ENCODE measurements around the gene PRKRIP1.
"Not testable (repeated sequence)": the region's sequence is repeated elsewhere in the genome, so short reads cannot be mapped to it uniquely, and the experiment has no call there.

Gene PRKRIP1, protein sequence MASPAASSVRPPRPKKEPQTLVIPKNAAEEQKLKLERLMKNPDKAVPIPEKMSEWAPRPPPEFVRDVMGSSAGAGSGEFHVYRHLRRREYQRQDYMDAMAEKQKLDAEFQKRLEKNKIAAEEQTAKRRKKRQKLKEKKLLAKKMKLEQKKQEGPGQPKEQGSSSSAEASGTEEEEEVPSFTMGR

DNA sequence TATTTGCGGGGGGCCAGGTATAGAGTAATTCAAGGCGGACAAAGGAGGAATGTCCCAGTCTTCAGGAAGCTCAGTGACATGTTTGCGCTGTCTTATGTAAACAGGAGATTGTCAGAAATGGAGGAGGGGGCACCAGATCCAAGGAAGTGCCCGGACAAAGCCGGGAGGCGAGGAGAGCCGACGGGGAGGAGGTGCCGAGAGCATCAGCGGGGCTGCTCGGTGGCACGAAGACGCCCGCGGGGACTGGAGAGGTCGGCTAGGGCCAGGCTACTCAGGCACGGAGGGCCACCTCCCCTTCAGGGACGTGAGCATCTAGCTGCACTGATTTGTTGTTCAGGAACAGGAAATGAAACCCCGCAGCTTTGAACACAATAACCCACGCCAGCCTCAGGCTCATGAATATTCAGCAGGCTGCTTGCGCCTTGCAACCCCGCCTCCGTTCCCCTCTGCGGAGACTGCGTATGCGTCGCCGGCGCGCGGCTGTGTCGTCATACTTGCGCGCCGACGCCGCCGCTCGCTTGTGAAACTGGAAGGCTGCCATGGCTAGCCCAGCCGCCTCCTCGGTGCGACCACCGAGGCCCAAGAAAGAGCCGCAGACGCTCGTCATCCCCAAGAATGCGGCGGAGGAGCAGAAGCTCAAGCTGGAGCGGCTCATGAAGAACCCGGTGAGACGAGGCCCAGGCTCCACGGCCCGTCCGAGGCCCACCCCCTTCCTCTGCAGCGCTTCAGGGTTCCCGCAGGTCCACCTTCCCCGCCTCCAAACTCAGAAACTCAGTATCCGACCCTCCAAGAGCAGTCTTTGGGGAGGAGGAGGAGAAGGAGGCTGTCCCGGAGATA is at the start of gene PRKRIP1:
Gene PRKRIP1, plus strand, starts transcription at position 491 of the 837 bp plus-strand sequence. Its CDS starts 49 bp downstream, at position 540.
- DNase-seq (ENCODE audit: low spot score) = peak; percentile 98

- DNase-seq (ENCODE audit: low spot score) = not testable (repeated sequence)
Measured at GRCh38 chr7:102346983-102347382, 49.2 kb upstream of the PRKRIP1 start.

GRCh38 chr7:102356344-102356743 is 39.8 kb upstream of the PRKRIP1 start, which contains the start of gene SPDYE6:
Gene SPDYE6 (minus strand): TSS chr7:102356444. CDS start chr7:102356023, 421 bp downstream.
- DNase-seq (ENCODE audit: low spot score) = not testable (repeated sequence)

- peak; percentile 86 for DNase-seq (ENCODE audit: low spot score)
Measured at GRCh38 chr7:102363549-102364393, 32.4 kb upstream of the PRKRIP1 start.

DNA sequence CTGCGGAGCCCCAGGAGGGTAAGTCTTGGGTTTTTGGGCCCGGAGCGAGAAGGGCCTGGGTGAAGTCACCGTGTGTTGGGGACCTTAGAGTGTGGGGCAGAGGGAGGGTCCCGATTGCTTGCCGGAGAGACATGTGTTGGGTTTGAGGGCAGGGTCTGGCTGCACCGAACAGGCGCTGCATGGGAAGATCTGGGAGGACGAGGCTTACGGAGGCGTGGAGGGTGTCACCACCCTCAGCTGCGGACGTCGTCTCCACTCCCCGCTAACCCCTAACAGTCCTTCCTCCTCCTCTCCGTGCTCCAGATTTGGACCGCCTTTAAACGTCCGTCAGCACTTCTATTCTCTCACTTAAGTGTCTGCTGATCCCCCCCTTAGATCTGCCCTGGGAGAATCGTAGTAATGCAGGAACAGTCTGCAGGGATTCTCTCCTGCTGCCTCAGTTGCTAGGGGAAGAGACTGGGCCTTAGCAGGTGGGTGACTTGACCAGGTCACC is 31.7 kb upstream of the PRKRIP1 start:
- not testable (repeated sequence) for DNase-seq (ENCODE audit: low spot score)

DNA sequence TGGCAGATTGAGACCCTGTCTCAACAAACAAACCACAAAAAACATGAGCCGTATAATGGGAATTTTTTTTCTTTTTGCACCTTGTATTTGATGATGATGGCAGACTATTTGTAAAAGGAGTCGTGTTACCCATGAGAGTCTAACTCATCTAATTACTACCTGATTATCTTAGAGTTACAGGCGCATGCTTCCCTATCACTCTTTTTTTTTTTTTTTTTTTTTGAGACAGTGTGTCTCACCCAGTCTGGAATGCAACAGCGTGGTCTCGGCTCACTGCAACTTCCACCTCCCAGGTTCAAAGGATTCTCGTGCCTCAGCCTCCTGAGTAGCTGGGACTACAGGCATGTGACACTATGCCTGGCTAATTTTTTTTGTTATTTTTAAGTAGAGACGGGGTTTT is 30.8 kb upstream of the PRKRIP1 start:
- DNase-seq (ENCODE audit: low spot score) = not testable (repeated sequence)

GRCh38 chr7:102370038-102370437 is 26.1 kb upstream of the PRKRIP1 start:
- not testable (repeated sequence) for DNase-seq (ENCODE audit: low spot score)

- not testable (repeated sequence) for DNase-seq (ENCODE audit: low spot score)
Measured at GRCh38 chr7:102372796-102373195, 23.4 kb upstream of the PRKRIP1 start.

GRCh38 chr7:102376964-102377466 is 19.1 kb upstream of the PRKRIP1 start:
- DNase-seq (ENCODE audit: low spot score) = no peak

GRCh38 chr7:102380837-102381236 is 15.3 kb upstream of the PRKRIP1 start:
- DNase-seq (ENCODE audit: low spot score) = not testable (repeated sequence)

GRCh38 chr7:102381696-102382425 is 14.3 kb upstream of the PRKRIP1 start:
- not testable (repeated sequence) for DNase-seq (ENCODE audit: low spot score)

DNA sequence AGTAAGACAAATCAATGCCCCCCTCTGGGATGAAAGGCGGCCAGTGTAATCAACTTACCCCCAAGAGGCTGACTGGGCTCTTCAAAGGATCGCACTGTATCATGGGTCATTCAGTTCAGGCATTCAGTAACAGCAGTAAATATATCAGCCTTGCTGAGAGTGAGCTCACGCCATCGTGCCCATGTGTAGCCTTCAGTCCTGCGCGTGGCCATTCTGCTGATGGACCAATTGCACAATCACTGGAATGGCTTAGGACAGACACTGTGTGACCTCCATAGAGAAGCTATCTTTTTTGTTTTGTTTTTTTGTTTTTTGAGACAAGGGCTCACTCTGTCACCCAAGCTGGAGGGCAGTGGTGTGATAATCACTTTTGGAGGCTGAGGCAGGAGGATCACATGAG is 9.1 kb upstream of the PRKRIP1 start:
- no peak for DNase-seq (ENCODE audit: low spot score)

- DNase-seq (ENCODE audit: low spot score) = no peak
Measured at GRCh38 chr7:102389810-102390209, 6.4 kb upstream of the PRKRIP1 start.

DNA sequence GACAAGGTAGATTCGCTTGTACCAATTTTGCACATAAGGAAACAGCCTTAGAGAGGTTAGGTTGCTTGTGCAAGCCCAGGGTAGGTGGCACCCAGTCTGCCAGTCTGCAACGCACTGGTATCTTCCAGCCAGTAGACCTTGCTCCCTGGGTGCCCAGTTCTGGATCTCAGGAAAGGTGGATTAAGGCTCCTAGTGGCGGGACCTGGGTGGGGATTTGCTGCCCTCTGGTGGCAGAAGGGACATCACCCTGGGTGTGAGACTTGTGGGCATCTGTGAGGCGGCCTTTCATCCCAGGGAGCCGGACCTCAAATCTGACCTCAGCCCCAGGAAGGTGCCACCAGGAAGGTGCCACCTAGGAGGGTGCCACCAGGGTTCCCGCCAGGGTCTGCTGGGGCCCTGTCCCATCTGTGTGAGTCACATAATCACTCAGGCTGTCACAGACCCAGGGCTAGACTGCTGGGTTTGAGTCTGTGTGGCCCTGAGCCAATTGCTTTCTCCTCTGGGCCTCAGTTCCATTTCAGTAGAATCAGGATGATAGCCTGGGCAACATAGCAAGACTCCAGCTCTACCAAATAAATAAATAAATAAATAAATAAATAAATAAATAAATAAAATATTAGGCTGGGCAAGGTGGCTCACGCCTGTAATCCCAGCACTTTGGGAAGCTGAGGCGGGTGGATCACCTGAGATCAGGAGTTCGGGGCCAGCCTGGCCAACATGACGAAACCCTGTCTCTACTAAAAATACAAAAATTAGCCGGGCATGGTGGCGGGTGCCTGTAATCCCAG is 5.3 kb upstream of the PRKRIP1 start:
- peak; percentile 77 for DNase-seq (ENCODE audit: low spot score)

GRCh38 chr7:102392330-102392729 is 3.8 kb upstream of the PRKRIP1 start:
- DNase-seq (ENCODE audit: low spot score) = no peak

DNA sequence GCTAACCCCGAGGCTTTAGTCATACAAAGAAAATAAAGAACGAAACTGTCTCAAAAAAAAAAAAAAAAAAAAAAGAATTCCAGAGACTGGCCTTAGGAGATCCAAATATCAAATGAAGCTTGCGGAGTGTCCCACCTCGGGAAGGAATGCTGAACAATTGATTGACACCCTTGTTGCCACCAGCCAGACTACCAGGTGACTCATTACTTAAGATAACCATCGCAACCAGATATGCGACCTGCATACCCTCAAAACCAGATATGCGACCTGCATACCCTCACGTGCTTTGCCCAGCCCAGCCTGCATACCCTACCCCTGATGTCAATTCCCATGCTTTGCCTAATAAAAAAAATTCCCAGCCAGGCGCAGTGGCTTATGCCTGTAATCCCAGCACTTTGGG is 2.7 kb upstream of the PRKRIP1 start:
- DNase-seq (ENCODE audit: low spot score) = no peak

DNA sequence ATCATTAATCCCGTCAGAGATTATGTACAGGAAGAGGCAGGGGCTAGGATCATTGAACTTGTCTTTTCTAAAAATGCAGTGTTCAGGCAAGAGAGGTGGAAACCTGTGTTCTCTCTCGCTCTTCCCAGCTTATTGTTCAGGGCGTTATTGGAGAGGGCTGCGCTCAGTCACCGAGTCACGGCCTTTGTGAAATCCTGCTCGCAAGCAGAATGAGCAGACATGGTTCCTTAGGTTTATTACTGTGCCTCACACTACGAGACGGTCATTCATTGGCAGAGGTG is 631 bp upstream of the PRKRIP1 start:
- no peak for DNase-seq (ENCODE audit: low spot score)

- DNase-seq (ENCODE audit: low spot score) = no peak
Measured at GRCh38 chr7:102396710-102397019, 502 bp downstream of the PRKRIP1 start.

- DNase-seq (ENCODE audit: low spot score) = no peak
Measured at GRCh38 chr7:102398543-102398942, 2.4 kb downstream of the PRKRIP1 start.

DNA sequence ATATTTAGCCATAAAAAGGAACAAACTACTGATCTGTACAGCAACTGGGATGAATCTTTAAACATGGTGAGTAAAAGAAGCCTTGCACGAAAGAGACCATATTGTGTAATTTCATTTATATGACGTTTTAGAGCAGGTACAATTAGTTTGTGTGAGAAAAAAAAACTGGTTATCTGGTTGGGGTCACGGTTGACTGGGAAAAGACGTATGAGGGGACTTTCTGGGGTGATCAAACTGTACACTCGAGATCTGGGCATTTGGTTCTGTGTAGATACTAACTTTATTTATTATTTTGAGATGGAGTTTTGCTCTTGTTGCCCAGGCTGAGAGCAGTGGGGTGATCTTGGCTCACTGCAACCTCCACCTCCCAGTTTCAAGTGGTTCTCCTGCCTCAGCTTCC is 4.2 kb downstream of the PRKRIP1 start:
- DNase-seq (ENCODE audit: low spot score) = no peak

DNA sequence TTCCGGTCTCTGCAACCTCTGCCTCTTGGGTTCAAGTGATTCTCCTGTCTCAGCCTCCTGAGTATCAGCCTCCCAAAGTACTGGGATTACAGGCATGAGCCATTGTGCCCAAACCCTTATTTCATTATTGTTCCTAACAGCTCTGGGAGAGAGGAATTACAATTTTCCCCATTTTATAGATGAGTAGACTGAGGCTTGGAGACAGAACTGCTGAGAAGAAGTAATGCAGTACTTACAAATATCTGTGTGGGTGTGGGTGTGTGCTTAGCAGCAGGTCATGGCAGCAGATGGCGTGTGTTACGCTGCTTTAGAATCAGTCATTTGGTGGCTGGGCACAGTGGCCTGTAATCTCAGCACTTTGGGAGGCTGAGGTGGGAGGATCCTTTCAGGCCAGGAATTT is 7.4 kb downstream of the PRKRIP1 start:
- no peak for DNase-seq (ENCODE audit: low spot score)
